Measurements from ENCODE around the gene GRK3. TPM values are rescaled to one million over a fixed set of nuclear protein-coding genes. Genes with fewer than 3 reads are reported as not detected.

GRK3 gene
- total RNA-seq, 3 donors from 2014 or later, result 14.4 to 49.1 (median 16.7) TPM

GRCh38 chr22:25659413-25659812 is 94.9 kb downstream of the GRK3 start:
- DNase-seq (ENCODE audit: low spot score in 2 of 2), result no peak
- H3K27me3 ChIP-seq, result no peaks in the 10 kb centered on the region
- no peak for TF ChIP-seq POLR2A (IDR thresholded peaks at IDR 0.05)
- peaks cover 0 to 6% of the 10 kb centered on the region in 2 donors for H3K4me1 ChIP-seq
- no peaks in the 10 kb centered on the region for H3K36me3 ChIP-seq
- no peaks in the 10 kb centered on the region for H3K9me3 ChIP-seq
- intact Hi-C loops (cut with DNase I; ENCODE audit: low total_unique reads), result no loop called here
- no peak overlapping the region for H3K4me3 ChIP-seq
- no peak overlapping the region for H3K27ac ChIP-seq

DNA sequence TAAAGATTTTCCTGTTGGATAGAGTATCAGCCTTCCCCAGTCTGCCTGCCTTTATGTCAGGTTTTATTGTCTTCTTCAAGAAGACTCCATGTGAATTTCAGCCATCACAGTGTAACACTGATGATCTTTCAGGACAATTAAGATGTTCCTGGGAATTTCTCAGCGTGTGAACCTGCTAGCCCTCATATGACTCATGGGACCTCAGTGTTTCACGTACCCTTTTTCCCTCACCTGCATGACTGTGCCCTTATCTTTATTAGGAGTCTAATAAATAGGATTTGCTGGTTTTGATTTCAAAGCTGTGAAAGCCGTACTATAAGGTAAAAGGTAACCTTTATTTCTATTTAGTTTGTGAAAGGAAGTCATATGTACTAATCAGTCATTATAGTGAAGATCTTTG is 95.9 kb downstream of the GRK3 start:
- Histone ChIP-seq H3K9me3 (no peaks in the 10 kb centered on the region), H3K27ac (no peak overlapping the region), H3K4me3 (no peak overlapping the region), H3K27me3 (no peaks in the 10 kb centered on the region), H3K4me1 (peaks cover 0 to 6% of the 10 kb centered on the region in 2 donors), H3K36me3 (no peaks in the 10 kb centered on the region)
- TF ChIP-seq POLR2A (IDR thresholded peaks at IDR 0.05), result no peak
- TF ChIP-seq CTCF (IDR thresholded peaks at IDR 0.05), result no peak
- no peak for TF ChIP-seq POLR2AphosphoS5 (IDR thresholded peaks at IDR 0.05)
- intact Hi-C loops (cut with DNase I; ENCODE audit: low total_unique reads), result no loop called here
- DNase-seq (ENCODE audit: low spot score in 2 of 2), result no peak

- intact Hi-C loops (cut with DNase I; ENCODE audit: low total_unique reads), result no loop called here
- DNase-seq (ENCODE audit: low spot score in 2 of 2), result no peak
- Histone ChIP-seq H3K27ac (no peak overlapping the region), H3K9me3 (no peaks in the 10 kb centered on the region), H3K4me1 (peaks cover 0 to 6% of the 10 kb centered on the region in 2 donors), H3K27me3 (no peaks in the 10 kb centered on the region), H3K4me3 (no peak overlapping the region), H3K36me3 (no peaks in the 10 kb centered on the region)
- TF ChIP-seq CTCF (IDR thresholded peaks at IDR 0.05) (no peak), POLR2A (IDR thresholded peaks at IDR 0.05) (no peak), POLR2AphosphoS5 (IDR thresholded peaks at IDR 0.05) (no peak)
These were observed 96.6 kb downstream of the GRK3 start for GRCh38 chr22:25661073-25661472.

DNA sequence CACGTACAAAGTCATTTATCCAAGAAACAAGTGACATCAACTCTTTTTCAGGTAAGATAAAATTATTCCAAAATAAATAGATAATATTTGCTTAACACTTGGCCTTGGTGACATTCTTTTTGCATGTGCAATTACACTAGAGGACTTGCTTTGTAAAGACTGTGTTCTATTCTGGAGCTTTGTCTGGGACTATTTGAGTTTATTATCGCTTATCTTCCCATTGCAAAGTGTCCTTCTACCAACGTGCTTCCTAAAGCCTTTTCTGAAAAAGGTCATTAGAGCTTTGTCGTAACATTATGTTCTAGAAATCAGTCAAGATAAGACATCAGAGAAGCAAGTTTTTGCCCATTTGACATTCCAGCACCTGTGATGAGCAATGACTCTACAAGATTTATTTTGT is 99.2 kb downstream of the GRK3 start:
- H3K4me1 ChIP-seq, result peaks cover 0 to 15% of the 10 kb centered on the region in 2 donors
- no peak for TF ChIP-seq CTCF (IDR thresholded peaks at IDR 0.05)
- no peak for TF ChIP-seq POLR2A (IDR thresholded peaks at IDR 0.05)
- TF ChIP-seq POLR2AphosphoS5 (IDR thresholded peaks at IDR 0.05), result no peak
- no peak for DNase-seq (ENCODE audit: low spot score in 2 of 2)
- H3K27ac ChIP-seq, result no peak overlapping the region
- intact Hi-C loops (cut with DNase I; ENCODE audit: low total_unique reads), result no loop called here
- no peaks in the 10 kb centered on the region for H3K27me3 ChIP-seq
- no peaks in the 10 kb centered on the region for H3K9me3 ChIP-seq
- H3K36me3 ChIP-seq, result no peaks in the 10 kb centered on the region
- H3K4me3 ChIP-seq, result no peak overlapping the region

- H3K4me3 ChIP-seq, result no peak overlapping the region
- no peaks in the 10 kb centered on the region for H3K27me3 ChIP-seq
- TF ChIP-seq POLR2AphosphoS5 (IDR thresholded peaks at IDR 0.05) (peak; percentile 21 to 87 (median 50)), POLR2A (IDR thresholded peaks at IDR 0.05) (no peak)
- no peak overlapping the region for H3K27ac ChIP-seq
- no peaks in the 10 kb centered on the region for H3K9me3 ChIP-seq
- DNase-seq (ENCODE audit: low spot score in 2 of 2), result peak in 1 of 2 donors; percentile 35
- intact Hi-C loops (cut with DNase I; ENCODE audit: low total_unique reads), result no loop called here
- H3K4me1 ChIP-seq, result peaks cover 2 to 9% of the 10 kb centered on the region in 2 donors
- no peaks in the 10 kb centered on the region for H3K36me3 ChIP-seq
These were observed 101.8 kb downstream of the GRK3 start for GRCh38 chr22:25666308-25666707.

GRCh38 chr22:25668437-25668836 is 104.0 kb downstream of the GRK3 start:
- Histone ChIP-seq H3K36me3 (no peaks in the 10 kb centered on the region), H3K4me1 (peaks cover 2 to 9% of the 10 kb centered on the region in 2 donors), H3K9me3 (no peaks in the 10 kb centered on the region), H3K27ac (no peak overlapping the region), H3K27me3 (no peaks in the 10 kb centered on the region), H3K4me3 (no peak overlapping the region)
- intact Hi-C loops (cut with DNase I; ENCODE audit: low total_unique reads), result no loop called here
- peak in 1 of 3 donors; percentile 69 for TF ChIP-seq POLR2AphosphoS5 (IDR thresholded peaks at IDR 0.05)
- TF ChIP-seq CTCF (IDR thresholded peaks at IDR 0.05), result no peak
- DNase-seq (ENCODE audit: low spot score in 2 of 2), result no peak
